Testis (tissue), 2 donors: ENCODE results near the gene CDCA5.

ENCODE experiments used
- CTCF ChIP-seq, 3 experiments: fragments of 450-650 bp in 2 of 3; fragments of 200-600 bp in 1 of 3; sonication (generic) in 1 of 3; IDR thresholded peaks; one replicate each; pipeline ENCODE4 v1.5.1; 2016 to 2019; ENCODE audit warnings: antibody characterized with exemption in 3 of 3, mild to moderate bottlenecking in 2 of 3, moderate library complexity in 1 of 3
- POLR2A ChIP-seq: fragments of 450-650 bp; IDR thresholded peaks from one replicate; pipeline ENCODE4 v1.6.1; 2017; ENCODE audit warnings: antibody characterized with exemption, mild to moderate bottlenecking, moderate library complexity

DNA sequence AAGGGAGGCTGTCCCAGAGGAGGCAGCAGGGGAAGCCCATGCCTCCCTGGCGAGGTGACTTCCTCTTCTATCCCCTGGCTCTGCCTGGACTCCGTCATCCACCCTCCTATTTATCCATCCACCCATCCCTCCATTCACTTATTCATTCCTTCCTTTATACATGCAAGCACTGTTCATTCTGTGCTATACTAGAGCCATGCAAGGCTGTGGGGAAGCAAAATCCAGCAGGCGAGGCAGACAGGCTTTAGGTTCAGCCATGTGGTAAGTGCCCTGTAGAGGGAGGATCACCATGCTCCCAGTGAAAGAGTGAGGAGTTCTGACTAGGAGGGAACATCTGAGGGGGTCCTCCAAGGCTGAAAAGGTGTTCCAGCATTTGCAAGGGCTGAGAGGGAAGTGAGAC, 24.3 kb downstream of the CDCA5 start:
- TF ChIP-seq CTCF (IDR thresholded peaks at IDR 0.05), result no peak
- TF ChIP-seq POLR2A, result no peak
